CD4-positive, alpha-beta T cell (primary cell): ENCODE data around the gene C16orf46. TPM values are rescaled to one million over a fixed set of nuclear protein-coding genes. Genes with fewer than 3 reads are reported as not detected.

Experiments used
- ATAC-seq: fragments of 200-7000 bp; cut with Tn5 transposase; one replicate; pipeline ENCODE4 v1.10.0; 2022; ENCODE audit warnings: mild to moderate bottlenecking; ENCODE audit not compliant: poor library complexity
- CTCF ChIA-PET: fragments of 350-600 bp; sonication (Branson Sonifier 250); formaldehyde crosslinking; loops from one replicate; lab custom pipeline; 2021; ENCODE audit warnings: antibody characterized with exemption, inconsistent platforms; lab: Charles Lee
- POLR2A ChIA-PET: fragments of 350-600 bp; sonication (Branson Sonifier 250); formaldehyde crosslinking; loops from one replicate; lab custom pipeline; 2021; ENCODE audit warnings: antibody characterized with exemption, inconsistent platforms; lab: Charles Lee
- DNase-seq, 14 experiments: peaks; one replicate each; pipeline ENCODE4 v3.0.0-alpha.2; 2013 to 2020; ENCODE audit warnings: mixed read lengths in 2 of 14
- H3K27ac ChIP-seq, 2 donors: one replicate each; pipeline versions ENCODE4 v1.5.1 to v1.7.0; 2013; ENCODE audit warnings: low read length in 2 of 2, low read depth in 1 of 2, mild to moderate bottlenecking in 1 of 2
- H3K27me3 ChIP-seq, 2 experiments: 1 replicate in 1 of 2; 2 replicates in 1 of 2; pipeline versions ENCODE4 v1.6.1 to v1.7.0; 2013; ENCODE audit warnings: low read length in 2 of 2, control low read depth in 1 of 2, mild to moderate bottlenecking in 1 of 2, moderate library complexity in 1 of 2; ENCODE audit not compliant: insufficient read depth in 2 of 2, control insufficient read depth in 1 of 2
- H3K36me3 ChIP-seq: one replicate; pipeline ENCODE4 v1.6.1; 2013; ENCODE audit warnings: low read length, control low read depth; ENCODE audit not compliant: insufficient read depth
- H3K4me1 ChIP-seq: one replicate; pipeline ENCODE4 v1.6.1; 2013; ENCODE audit warnings: low read length, control low read depth; ENCODE audit not compliant: insufficient read depth
- H3K4me3 ChIP-seq: one replicate; pipeline ENCODE4 v1.5.1; 2013; ENCODE audit warnings: mild to moderate bottlenecking, low read length, moderate library complexity
- H3K9me3 ChIP-seq, 2 experiments: 1 replicate in 1 of 2; 2 replicates in 1 of 2; pipeline versions ENCODE4 v1.6.1 to v1.7.0; 2013; ENCODE audit warnings: low read length in 2 of 2, mild to moderate bottlenecking in 2 of 2, control low read depth in 1 of 2, moderate library complexity in 1 of 2; ENCODE audit not compliant: control insufficient read depth in 1 of 2, insufficient read depth in 1 of 2
- H3K27ac Mint-ChIP-seq: one replicate; pipeline ENCODE4 v1.8.0; 2020; ENCODE audit warnings: mixed read lengths
- H3K27me3 Mint-ChIP-seq: one replicate; pipeline ENCODE4 v1.8.0; 2021; ENCODE audit warnings: mixed read lengths
- H3K36me3 Mint-ChIP-seq: one replicate; pipeline ENCODE4 v1.8.0; 2021; ENCODE audit warnings: low read depth, mixed read lengths
- H3K4me1 Mint-ChIP-seq: one replicate; pipeline ENCODE4 v1.8.0; 2021; ENCODE audit warnings: low read depth, mixed read lengths
- H3K4me3 Mint-ChIP-seq: one replicate; pipeline ENCODE4 v1.8.0; 2020; ENCODE audit warnings: mild to moderate bottlenecking, mixed read lengths
- H3K9me3 Mint-ChIP-seq: one replicate; pipeline ENCODE4 v1.8.0; 2020; ENCODE audit warnings: mixed read lengths
- CTCF ChIP-seq: fragments of 200-600 bp; IDR thresholded peaks from one replicate; pipeline ENCODE4 v1.8.0; 2022; ENCODE audit warnings: antibody characterized with exemption, mild to moderate bottlenecking
- intact Hi-C, 2 experiments: fragments of 100-400 bp; cut with DNase I in 1 of 2; cut with micrococcal nuclease in 1 of 2; formaldehyde crosslinking; loops; one replicate each; pipeline versions ENCODE4 v1.15.1 to v1.9.0; 2023 to 2025; cut with DNase I, micrococcal nuclease
- total RNA-seq, 174 experiments: library from RNA in 2 of 174; stranded (reverse) in 2 of 174; gene quantifications; one replicate each; pipeline ENCODE4 v1.2.3 and lab custom pipeline; 2021 to 2026

C16orf46 gene
- total RNA-seq, 2 experiments from 2014 or later: 0.55 TPM; not detected in 1

GRCh38 chr16:81101702-81102101 is 24.7 kb upstream of the C16orf46 start:
- no peak for TF ChIP-seq CTCF
- intact Hi-C loops: no loop called here
- ChIA-PET POLR2A (no interaction called here), CTCF (no interaction called here)
- Histone ChIP-seq H3K27me3 (no peaks in the 10 kb centered on the region), H3K9me3 (no peaks in the 10 kb centered on the region), H3K4me1 (peaks cover 6% of the 10 kb centered on the region), H3K4me3 (no peak overlapping the region), H3K36me3 (no peaks in the 10 kb centered on the region), H3K27ac (no peak overlapping the region)
- Mint-ChIP-seq H3K4me3 (no peak overlapping the region), H3K27me3 (no peaks in the 10 kb centered on the region), H3K36me3 (no peaks in the 10 kb centered on the region), H3K4me1 (peaks cover 3% of the 10 kb centered on the region), H3K9me3 (no peaks in the 10 kb centered on the region), H3K27ac (no peak overlapping the region)
- no peak for ATAC-seq
- no peak for DNase-seq

- Histone ChIP-seq H3K4me3 (no peak overlapping the region), H3K36me3 (no peaks in the 10 kb centered on the region), H3K4me1 (peaks cover 17% of the 10 kb centered on the region), H3K27me3 (no peaks in the 10 kb centered on the region), H3K27ac (no peak overlapping the region), H3K9me3 (no peaks in the 10 kb centered on the region)
- TF ChIP-seq CTCF: no peak
- no peak overlapping the region for H3K27ac Mint-ChIP-seq
- H3K36me3 Mint-ChIP-seq: no peaks in the 10 kb centered on the region
- CTCF ChIA-PET: no interaction called here
- no peaks in the 10 kb centered on the region for H3K27me3 Mint-ChIP-seq
- ATAC-seq (no peak), DNase-seq (no peak)
- peaks cover 10% of the 10 kb centered on the region for H3K4me1 Mint-ChIP-seq
- peaks cover 2% of the 10 kb centered on the region for H3K9me3 Mint-ChIP-seq
- POLR2A ChIA-PET: no interaction called here
- no peak overlapping the region for H3K4me3 Mint-ChIP-seq
- intact Hi-C loops: loop anchor here (5.0 to 10.0 kb wide), 3 partner anchors 63 to 558 kb away; partner anchors contain the start of genes ATMIN (in 1 of the 2), CDYL2 (in 1 of the 2) and DYNLRB2 (in 1 of the 2)
These were observed 22.9 kb upstream of the C16orf46 start for GRCh38 chr16:81099958-81100357.

- no peak for TF ChIP-seq CTCF
- no peak for DNase-seq
- H3K36me3 ChIP-seq: no peaks in the 10 kb centered on the region
- H3K4me3 Mint-ChIP-seq: no peak overlapping the region
- ChIA-PET CTCF (no interaction called here), POLR2A (no interaction called here)
- H3K27me3 ChIP-seq: no peaks in the 10 kb centered on the region
- H3K27ac Mint-ChIP-seq: no peak overlapping the region
- H3K9me3 ChIP-seq: no peaks in the 10 kb centered on the region
- no peaks in the 10 kb centered on the region for H3K27me3 Mint-ChIP-seq
- H3K36me3 Mint-ChIP-seq: no peaks in the 10 kb centered on the region
- H3K4me3 ChIP-seq: no peak overlapping the region
- no peak for ATAC-seq
- intact Hi-C loops: loop anchor here (2.0 to 10.0 kb wide), 5 partner anchors 60 to 555 kb away; partner anchors contain the start of genes ATMIN (in 2 of the 2), CDYL2 (in 1 of the 2), DYNLRB2 (in 1 of the 2) and GAN (in 1 of the 2)
- peaks cover 17% of the 10 kb centered on the region for H3K4me1 ChIP-seq
- H3K4me1 Mint-ChIP-seq: peaks cover 17% of the 10 kb centered on the region
- no peak overlapping the region for H3K27ac ChIP-seq
- H3K9me3 Mint-ChIP-seq: peaks cover 2% of the 10 kb centered on the region
These were observed 20.2 kb upstream of the C16orf46 start for GRCh38 chr16:81097230-81097629.
